GM18505 (cell line): ENCODE data around the gene MRTFA.
"Not testable (repeated sequence)": the region's sequence is repeated elsewhere in the genome, so short reads cannot be mapped to it uniquely, and the experiment has no call there.

ENCODE experiments used
- ATAC-seq: cut with Tn5 transposase; IDR thresholded peaks from one replicate; pipeline ENCODE4 v1.9.1; 2021; ENCODE audit not compliant: unreplicated experiment
- POLR2A ChIP-seq: IDR thresholded peaks from 4 replicates; pipeline ENCODE4 v1.6.1; 2011; ENCODE audit warnings: borderline replicate concordance; ENCODE audit not compliant: insufficient read depth, insufficient read length; ENCODE audit errors: extremely low read depth

Gene MRTFA

DNA sequence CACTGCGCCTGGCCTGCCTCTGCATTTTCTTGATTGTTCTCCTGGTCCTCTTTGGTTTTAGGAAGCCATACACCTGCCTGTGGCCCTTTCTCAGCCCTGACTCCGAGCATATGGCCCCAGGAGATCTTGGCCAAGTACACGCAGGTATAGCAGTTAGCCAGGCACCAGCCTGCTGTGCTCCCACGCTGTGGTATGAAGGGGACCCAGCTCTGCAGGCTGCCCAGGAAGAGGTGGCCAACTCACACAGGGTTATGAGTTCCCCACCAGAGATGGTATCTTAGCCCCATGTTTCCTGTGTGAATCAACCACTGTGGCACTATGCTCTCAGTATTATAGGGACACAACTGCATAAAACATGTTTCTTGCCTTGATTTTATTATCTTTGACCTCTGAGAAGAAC lies 235.0 kb downstream of the MRTFA start:
- TF ChIP-seq POLR2A, result no peak
- no peak for ATAC-seq

GRCh38 chr22:40400159-40400558 lies 236.4 kb downstream of the MRTFA start:
- no peak for TF ChIP-seq POLR2A
- no peak for ATAC-seq

GRCh38 chr22:40399621-40400020 lies 236.9 kb downstream of the MRTFA start:
- ATAC-seq, result no peak
- no peak for TF ChIP-seq POLR2A

DNA sequence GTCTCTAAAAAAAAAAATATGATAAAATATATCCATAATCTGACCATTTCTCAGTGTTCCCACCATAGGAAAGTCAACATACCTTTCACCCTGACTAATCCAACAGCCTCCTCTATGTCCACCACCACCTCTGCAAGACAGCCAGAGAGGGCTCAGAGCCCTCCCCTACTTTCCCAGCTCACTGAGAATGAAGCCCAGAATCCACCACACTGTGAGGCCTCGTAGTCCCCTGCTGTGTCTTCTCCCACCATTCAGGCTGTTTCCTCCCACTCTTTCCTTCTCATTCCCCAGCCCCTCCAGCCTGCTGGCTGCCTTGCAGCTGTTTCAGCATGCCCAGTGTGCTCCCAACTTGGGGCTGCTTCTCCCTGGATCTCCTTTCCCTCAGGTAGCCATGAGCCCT lies 239.1 kb downstream of the MRTFA start:
- TF ChIP-seq POLR2A, result no peak
- no peak for ATAC-seq

GRCh38 chr22:40396882-40397281 lies 239.6 kb downstream of the MRTFA start:
- no peak for ATAC-seq
- no peak for TF ChIP-seq POLR2A

GRCh38 chr22:40395607-40396006 lies 240.9 kb downstream of the MRTFA start:
- no peak for ATAC-seq
- TF ChIP-seq POLR2A, result no peak

GRCh38 chr22:40394607-40395006 lies 241.9 kb downstream of the MRTFA start:
- no peak for TF ChIP-seq POLR2A
- no peak for ATAC-seq

GRCh38 chr22:40392618-40393017 lies 243.9 kb downstream of the MRTFA start:
- ATAC-seq, result no peak
- no peak for TF ChIP-seq POLR2A

- ATAC-seq, result no peak
- no peak for TF ChIP-seq POLR2A
These were observed 245.1 kb downstream of the MRTFA start for GRCh38 chr22:40391417-40391816.

DNA sequence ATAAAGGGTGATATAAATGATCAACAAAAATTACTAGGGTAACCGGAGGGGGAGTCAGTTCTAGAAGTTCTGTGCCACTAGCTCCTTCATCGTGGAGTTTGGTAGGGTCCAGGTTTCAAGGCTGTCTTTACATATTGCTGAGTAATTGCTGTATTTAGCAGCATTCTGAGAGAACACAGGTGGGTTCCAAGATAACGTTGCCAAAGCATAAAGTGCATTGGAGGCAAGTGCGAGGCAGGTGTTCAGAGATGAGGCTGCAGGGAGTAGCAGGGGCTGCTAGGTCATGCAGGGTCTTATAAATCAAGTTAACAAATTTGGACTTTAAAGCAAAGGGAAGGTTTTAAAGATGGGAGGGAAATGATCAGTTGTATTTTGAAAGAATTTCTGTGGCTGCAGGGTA lies 248.3 kb downstream of the MRTFA start:
- ATAC-seq, result no peak
- no peak for TF ChIP-seq POLR2A

GRCh38 chr22:40387746-40388145 lies 248.8 kb downstream of the MRTFA start:
- no peak for TF ChIP-seq POLR2A
- ATAC-seq, result no peak

- no peak for ATAC-seq
- no peak for TF ChIP-seq POLR2A
These were observed 251.3 kb downstream of the MRTFA start for GRCh38 chr22:40385036-40385782.

DNA sequence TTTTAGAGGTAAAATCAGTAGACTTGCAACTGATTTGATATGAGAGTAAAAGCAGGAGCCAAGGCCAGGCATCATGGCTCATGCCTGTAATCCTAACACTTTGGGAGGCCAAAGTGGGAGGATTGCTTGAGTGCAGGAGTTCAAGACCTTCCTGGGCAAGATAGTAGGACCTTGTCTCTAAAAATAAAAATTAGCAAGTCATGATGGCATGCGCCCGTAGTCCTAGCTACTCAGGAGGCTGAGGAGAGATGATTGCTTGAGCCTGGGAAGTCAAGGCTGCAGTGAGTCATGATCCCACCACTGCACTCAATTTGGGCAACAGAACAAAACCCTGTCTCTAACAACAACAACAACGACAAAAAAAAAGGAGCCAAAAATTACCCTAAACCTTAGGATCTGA lies 252.6 kb downstream of the MRTFA start:
- no peak for ATAC-seq
- no peak for TF ChIP-seq POLR2A

- no peak for TF ChIP-seq POLR2A
- no peak for ATAC-seq
These were observed 255.1 kb downstream of the MRTFA start for GRCh38 chr22:40381461-40381860.

GRCh38 chr22:40378448-40378847 lies 258.1 kb downstream of the MRTFA start:
- ATAC-seq, result not testable (repeated sequence)

DNA sequence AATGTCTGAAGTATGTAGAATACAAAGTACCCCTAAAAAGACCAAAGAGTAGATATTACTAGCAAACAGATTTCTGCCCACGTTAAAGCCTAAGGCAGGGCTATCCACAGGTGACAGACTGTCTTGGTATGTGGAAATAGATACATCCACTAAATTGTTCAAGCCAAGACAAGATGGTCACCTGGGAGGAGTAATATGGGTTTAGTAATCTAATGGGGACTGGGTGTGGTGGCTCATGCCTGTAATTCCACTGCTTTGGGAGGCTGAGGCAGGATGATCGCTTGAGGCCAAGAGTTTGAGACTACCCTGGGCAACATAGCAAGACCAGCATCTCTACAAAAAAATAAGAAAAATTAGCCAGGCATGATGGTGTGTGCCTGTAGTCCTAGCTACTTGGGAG lies 258.6 kb downstream of the MRTFA start:
- TF ChIP-seq POLR2A, result no peak
- no peak for ATAC-seq

DNA sequence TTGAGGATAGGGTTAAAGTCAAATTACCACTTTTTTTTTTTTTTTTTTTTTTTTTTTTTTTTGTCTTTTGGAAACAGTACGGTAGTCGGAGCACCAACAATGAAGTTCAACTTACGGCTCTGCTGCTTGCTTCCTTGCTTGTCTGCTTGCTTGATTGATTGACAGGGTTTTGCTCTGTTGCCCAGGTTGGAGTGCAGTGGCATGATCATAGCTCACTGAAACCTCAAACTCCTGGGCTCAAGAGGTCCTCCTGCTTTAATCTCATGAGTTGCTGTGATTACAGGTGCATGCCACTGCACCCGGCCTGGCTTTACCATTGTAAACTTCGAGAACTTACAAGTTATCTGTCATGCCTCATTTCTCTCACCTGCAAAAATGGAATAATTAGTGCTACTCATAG lies 260.4 kb downstream of the MRTFA start:
- ATAC-seq, result no peak
- no peak for TF ChIP-seq POLR2A
